ENCODE results near the gene UMODL1. TPM values are rescaled to one million over a fixed set of nuclear protein-coding genes. Genes with fewer than 3 reads are reported as not detected.

Gene UMODL1
- total and polyA plus RNA-seq, 2 donors (not counting 3 experiments of a cell fraction or from before 2014, with no cell fraction given), result not detected

GRCh38 chr21:42089665-42090310, 18.7 kb downstream of the UMODL1 start:
- Histone ChIP-seq H3K4me3 (replicated peaks in 1 of 3; ENCODE audit: insufficient read depth in 1 of 3, low read depth in 1 of 3, low read length in 3 of 3) (no peak overlapping the region), H4K20me1 (replicated peaks; ENCODE audit: control insufficient read depth, extremely low read depth, insufficient read depth, low read length) (no peaks in the 10 kb centered on the region), H2AFZ (ENCODE audit: low read depth, low read length) (no peak overlapping the region), H3K4me1 (ENCODE audit: control insufficient read depth, extremely low read depth, insufficient read depth, low read length) (no peaks in the 10 kb centered on the region), H3K36me3 (ENCODE audit: control insufficient read depth in 2 of 2, extremely low read depth in 1 of 2, insufficient read depth in 2 of 2, low read length in 2 of 2) (no peaks in the 10 kb centered on the region), H3K9ac (replicated peaks; ENCODE audit: extremely low read depth, insufficient read depth, low read length) (no peak overlapping the region), H3K9me1 (replicated peaks; ENCODE audit: control insufficient read depth, extremely low read depth, insufficient read depth, low read length) (no peaks in the 10 kb centered on the region), H3K4me2 (ENCODE audit: insufficient read depth, low read length) (no peak overlapping the region), H3K27me3 (ENCODE audit: control insufficient read depth in 2 of 2, insufficient read depth in 2 of 2, low read length in 2 of 2) (peaks cover 22 to 23% of the 10 kb centered on the region in 2 experiments), H3K9me3 (replicated peaks; ENCODE audit: control insufficient read depth, insufficient read depth, low read length) (no peaks in the 10 kb centered on the region), H3K79me2 (ENCODE audit: control insufficient read depth, insufficient read depth, low read length) (no peaks in the 10 kb centered on the region), H3K27ac (ENCODE audit: insufficient read depth, low read depth, low read length) (no peak overlapping the region)
- DNase-seq (ENCODE audit: low read depth, low spot score), result no peak
- ChIA-PET POLR2A (no interaction called here), CTCF (interaction anchor here (0.9 to 1.7 kb wide), 5 partner anchors 8 to 52 kb away, joined by 3 to 11 read pairs (median 3); no protein-coding TSS in a partner anchor)
- TF ChIP-seq JUN (IDR thresholded peaks at IDR 0.05; ENCODE audit: borderline replicate concordance, insufficient read depth, insufficient read length, low read depth) (no peak), FOS (IDR thresholded peaks at IDR 0.05; ENCODE audit: borderline replicate concordance, insufficient read depth, low read length) (no peak), POLR2AphosphoS5 (IDR thresholded peaks at IDR 0.05; ENCODE audit: insufficient read depth, low read depth, low read length) (no peak), POLR2A (IDR thresholded peaks at IDR 0.05; ENCODE audit: low read depth, low read length) (no peak), GATA2 (IDR thresholded peaks at IDR 0.05; ENCODE audit: insufficient read depth, insufficient read length, low read depth, low read length) (no peak), MYC (IDR thresholded peaks at IDR 0.05; ENCODE audit: low read depth, low read length) (no peak), CTCF (IDR thresholded peaks at IDR 0.05; ENCODE audit: extremely low read depth in 1 of 2, insufficient read depth in 1 of 2, low read depth in 1 of 2, low read length in 2 of 2) (no peak)
- TF ChIP-seq, protein P1, sequence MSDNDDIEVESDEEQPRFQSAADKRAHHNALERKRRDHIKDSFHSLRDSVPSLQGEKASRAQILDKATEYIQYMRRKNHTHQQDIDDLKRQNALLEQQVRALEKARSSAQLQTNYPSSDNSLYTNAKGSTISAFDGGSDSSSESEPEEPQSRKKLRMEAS (IDR thresholded peaks at IDR 0.05; ENCODE audit: insufficient read depth, insufficient read length), result no peak
- intact Hi-C loops (cut with micrococcal nuclease), result no loop called here
- no TSS peak for BruUV-seq (replicated peaks)
- no peak for FAIRE-seq
- dilution Hi-C loops (cut with MboI; ENCODE audit: extremely low pct_ligation_motif_present, low sequenced_read_pairs), result no loop called here

Measured in endothelial cell of umbilical vein (primary cell).